Measurements from ENCODE around the gene ADAMTS14. TPM values are rescaled to one million over a fixed set of nuclear protein-coding genes. Genes with fewer than 3 reads are reported as not detected.

Gene ADAMTS14
- total RNA-seq, 1 experiment from 2014 or later: 2.1 TPM

DNA sequence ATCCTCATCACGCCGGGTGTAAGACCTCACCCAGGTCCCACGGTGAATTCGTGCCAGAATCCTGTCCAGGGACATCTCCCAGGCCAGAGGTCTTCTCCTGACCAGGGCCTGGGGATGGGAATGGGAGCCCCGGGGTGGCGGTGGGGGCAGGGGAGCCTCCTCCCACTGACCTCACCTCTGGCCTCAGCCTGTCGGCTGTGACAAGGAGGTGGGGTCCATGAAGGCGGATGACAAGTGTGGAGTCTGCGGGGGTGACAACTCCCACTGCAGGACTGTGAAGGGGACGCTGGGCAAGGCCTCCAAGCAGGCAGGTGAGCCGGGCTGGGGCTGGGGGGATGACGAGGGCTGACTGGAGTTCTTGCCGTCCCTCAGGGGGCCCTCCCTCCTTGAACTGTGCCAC lies 71.6 kb downstream of the ADAMTS14 start:
- ChIA-PET POLR2A (no interaction called here), CTCF (no interaction called here)
- Mint-ChIP-seq H3K9me3 (peaks cover 7% of the 10 kb centered on the region), H3K36me3 (0 out of 2 replicates have a peak, but pooled peaks cover 3% of the 10 kb centered on the region), H3K27me3 (ENCODE audit: low read depth) (no peaks in the 10 kb centered on the region), H3K27ac (no peak overlapping the region), H3K4me3 (no peak overlapping the region), H3K4me1 (0 out of 2 replicates have a peak, but pooled peaks cover 2% of the 10 kb centered on the region)
- no peak for DNase-seq (ENCODE audit: low spot score)
- no peak for ATAC-seq
- TF ChIP-seq, protein P1, sequence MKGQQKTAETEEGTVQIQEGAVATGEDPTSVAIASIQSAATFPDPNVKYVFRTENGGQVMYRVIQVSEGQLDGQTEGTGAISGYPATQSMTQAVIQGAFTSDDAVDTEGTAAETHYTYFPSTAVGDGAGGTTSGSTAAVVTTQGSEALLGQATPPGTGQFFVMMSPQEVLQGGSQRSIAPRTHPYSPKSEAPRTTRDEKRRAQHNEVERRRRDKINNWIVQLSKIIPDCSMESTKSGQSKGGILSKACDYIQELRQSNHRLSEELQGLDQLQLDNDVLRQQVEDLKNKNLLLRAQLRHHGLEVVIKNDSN (CRISPR knock-in tag; IDR thresholded peaks at IDR 0.05): no peak
- no peak for TF ChIP-seq ZNF121 (CRISPR knock-in tag; IDR thresholded peaks at IDR 0.05)
- no peak for TF ChIP-seq ZNF138 (CRISPR knock-in tag; conservative IDR thresholded peaks at IDR 0.05)
- TF ChIP-seq, protein P2, sequence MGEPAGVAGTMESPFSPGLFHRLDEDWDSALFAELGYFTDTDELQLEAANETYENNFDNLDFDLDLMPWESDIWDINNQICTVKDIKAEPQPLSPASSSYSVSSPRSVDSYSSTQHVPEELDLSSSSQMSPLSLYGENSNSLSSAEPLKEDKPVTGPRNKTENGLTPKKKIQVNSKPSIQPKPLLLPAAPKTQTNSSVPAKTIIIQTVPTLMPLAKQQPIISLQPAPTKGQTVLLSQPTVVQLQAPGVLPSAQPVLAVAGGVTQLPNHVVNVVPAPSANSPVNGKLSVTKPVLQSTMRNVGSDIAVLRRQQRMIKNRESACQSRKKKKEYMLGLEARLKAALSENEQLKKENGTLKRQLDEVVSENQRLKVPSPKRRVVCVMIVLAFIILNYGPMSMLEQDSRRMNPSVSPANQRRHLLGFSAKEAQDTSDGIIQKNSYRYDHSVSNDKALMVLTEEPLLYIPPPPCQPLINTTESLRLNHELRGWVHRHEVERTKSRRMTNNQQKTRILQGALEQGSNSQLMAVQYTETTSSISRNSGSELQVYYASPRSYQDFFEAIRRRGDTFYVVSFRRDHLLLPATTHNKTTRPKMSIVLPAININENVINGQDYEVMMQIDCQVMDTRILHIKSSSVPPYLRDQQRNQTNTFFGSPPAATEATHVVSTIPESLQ (CRISPR knock-in tag; IDR thresholded peaks at IDR 0.05): no peak
- no peak for TF ChIP-seq NFATC4 (CRISPR knock-in tag; IDR thresholded peaks at IDR 0.05)
- TF ChIP-seq, protein P3, sequence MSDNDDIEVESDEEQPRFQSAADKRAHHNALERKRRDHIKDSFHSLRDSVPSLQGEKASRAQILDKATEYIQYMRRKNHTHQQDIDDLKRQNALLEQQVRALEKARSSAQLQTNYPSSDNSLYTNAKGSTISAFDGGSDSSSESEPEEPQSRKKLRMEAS (CRISPR knock-in tag; IDR thresholded peaks at IDR 0.05): no peak
- TF ChIP-seq, protein P4, sequence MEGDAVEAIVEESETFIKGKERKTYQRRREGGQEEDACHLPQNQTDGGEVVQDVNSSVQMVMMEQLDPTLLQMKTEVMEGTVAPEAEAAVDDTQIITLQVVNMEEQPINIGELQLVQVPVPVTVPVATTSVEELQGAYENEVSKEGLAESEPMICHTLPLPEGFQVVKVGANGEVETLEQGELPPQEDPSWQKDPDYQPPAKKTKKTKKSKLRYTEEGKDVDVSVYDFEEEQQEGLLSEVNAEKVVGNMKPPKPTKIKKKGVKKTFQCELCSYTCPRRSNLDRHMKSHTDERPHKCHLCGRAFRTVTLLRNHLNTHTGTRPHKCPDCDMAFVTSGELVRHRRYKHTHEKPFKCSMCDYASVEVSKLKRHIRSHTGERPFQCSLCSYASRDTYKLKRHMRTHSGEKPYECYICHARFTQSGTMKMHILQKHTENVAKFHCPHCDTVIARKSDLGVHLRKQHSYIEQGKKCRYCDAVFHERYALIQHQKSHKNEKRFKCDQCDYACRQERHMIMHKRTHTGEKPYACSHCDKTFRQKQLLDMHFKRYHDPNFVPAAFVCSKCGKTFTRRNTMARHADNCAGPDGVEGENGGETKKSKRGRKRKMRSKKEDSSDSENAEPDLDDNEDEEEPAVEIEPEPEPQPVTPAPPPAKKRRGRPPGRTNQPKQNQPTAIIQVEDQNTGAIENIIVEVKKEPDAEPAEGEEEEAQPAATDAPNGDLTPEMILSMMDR (IDR thresholded peaks at IDR 0.05): no peak
- TF ChIP-seq ZNF423 (CRISPR knock-in tag; IDR thresholded peaks at IDR 0.05): no peak
- TF ChIP-seq SOX15 (CRISPR knock-in tag; IDR thresholded peaks at IDR 0.05): no peak
- TF ChIP-seq RELA (CRISPR knock-in tag; IDR thresholded peaks at IDR 0.05; ENCODE audit: borderline replicate concordance): no peak
- TF ChIP-seq ESRRA (CRISPR knock-in tag; IDR thresholded peaks at IDR 0.05; ENCODE audit: borderline replicate concordance): no peak
- TF ChIP-seq, protein P5, sequence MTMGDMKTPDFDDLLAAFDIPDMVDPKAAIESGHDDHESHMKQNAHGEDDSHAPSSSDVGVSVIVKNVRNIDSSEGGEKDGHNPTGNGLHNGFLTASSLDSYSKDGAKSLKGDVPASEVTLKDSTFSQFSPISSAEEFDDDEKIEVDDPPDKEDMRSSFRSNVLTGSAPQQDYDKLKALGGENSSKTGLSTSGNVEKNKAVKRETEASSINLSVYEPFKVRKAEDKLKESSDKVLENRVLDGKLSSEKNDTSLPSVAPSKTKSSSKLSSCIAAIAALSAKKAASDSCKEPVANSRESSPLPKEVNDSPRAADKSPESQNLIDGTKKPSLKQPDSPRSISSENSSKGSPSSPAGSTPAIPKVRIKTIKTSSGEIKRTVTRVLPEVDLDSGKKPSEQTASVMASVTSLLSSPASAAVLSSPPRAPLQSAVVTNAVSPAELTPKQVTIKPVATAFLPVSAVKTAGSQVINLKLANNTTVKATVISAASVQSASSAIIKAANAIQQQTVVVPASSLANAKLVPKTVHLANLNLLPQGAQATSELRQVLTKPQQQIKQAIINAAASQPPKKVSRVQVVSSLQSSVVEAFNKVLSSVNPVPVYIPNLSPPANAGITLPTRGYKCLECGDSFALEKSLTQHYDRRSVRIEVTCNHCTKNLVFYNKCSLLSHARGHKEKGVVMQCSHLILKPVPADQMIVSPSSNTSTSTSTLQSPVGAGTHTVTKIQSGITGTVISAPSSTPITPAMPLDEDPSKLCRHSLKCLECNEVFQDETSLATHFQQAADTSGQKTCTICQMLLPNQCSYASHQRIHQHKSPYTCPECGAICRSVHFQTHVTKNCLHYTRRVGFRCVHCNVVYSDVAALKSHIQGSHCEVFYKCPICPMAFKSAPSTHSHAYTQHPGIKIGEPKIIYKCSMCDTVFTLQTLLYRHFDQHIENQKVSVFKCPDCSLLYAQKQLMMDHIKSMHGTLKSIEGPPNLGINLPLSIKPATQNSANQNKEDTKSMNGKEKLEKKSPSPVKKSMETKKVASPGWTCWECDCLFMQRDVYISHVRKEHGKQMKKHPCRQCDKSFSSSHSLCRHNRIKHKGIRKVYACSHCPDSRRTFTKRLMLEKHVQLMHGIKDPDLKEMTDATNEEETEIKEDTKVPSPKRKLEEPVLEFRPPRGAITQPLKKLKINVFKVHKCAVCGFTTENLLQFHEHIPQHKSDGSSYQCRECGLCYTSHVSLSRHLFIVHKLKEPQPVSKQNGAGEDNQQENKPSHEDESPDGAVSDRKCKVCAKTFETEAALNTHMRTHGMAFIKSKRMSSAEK (CRISPR knock-in tag; IDR thresholded peaks at IDR 0.05; ENCODE audit: borderline replicate concordance): no peak
- no peak for TF ChIP-seq SMAD3 (CRISPR knock-in tag; IDR thresholded peaks at IDR 0.05; ENCODE audit: borderline replicate concordance)
- TF ChIP-seq, protein P6, sequence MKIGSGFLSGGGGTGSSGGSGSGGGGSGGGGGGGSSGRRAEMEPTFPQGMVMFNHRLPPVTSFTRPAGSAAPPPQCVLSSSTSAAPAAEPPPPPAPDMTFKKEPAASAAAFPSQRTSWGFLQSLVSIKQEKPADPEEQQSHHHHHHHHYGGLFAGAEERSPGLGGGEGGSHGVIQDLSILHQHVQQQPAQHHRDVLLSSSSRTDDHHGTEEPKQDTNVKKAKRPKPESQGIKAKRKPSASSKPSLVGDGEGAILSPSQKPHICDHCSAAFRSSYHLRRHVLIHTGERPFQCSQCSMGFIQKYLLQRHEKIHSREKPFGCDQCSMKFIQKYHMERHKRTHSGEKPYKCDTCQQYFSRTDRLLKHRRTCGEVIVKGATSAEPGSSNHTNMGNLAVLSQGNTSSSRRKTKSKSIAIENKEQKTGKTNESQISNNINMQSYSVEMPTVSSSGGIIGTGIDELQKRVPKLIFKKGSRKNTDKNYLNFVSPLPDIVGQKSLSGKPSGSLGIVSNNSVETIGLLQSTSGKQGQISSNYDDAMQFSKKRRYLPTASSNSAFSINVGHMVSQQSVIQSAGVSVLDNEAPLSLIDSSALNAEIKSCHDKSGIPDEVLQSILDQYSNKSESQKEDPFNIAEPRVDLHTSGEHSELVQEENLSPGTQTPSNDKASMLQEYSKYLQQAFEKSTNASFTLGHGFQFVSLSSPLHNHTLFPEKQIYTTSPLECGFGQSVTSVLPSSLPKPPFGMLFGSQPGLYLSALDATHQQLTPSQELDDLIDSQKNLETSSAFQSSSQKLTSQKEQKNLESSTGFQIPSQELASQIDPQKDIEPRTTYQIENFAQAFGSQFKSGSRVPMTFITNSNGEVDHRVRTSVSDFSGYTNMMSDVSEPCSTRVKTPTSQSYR (CRISPR knock-in tag; IDR thresholded peaks at IDR 0.05): no peak
- TF ChIP-seq, protein P7, sequence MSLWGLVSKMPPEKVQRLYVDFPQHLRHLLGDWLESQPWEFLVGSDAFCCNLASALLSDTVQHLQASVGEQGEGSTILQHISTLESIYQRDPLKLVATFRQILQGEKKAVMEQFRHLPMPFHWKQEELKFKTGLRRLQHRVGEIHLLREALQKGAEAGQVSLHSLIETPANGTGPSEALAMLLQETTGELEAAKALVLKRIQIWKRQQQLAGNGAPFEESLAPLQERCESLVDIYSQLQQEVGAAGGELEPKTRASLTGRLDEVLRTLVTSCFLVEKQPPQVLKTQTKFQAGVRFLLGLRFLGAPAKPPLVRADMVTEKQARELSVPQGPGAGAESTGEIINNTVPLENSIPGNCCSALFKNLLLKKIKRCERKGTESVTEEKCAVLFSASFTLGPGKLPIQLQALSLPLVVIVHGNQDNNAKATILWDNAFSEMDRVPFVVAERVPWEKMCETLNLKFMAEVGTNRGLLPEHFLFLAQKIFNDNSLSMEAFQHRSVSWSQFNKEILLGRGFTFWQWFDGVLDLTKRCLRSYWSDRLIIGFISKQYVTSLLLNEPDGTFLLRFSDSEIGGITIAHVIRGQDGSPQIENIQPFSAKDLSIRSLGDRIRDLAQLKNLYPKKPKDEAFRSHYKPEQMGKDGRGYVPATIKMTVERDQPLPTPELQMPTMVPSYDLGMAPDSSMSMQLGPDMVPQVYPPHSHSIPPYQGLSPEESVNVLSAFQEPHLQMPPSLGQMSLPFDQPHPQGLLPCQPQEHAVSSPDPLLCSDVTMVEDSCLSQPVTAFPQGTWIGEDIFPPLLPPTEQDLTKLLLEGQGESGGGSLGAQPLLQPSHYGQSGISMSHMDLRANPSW (CRISPR knock-in tag; conservative IDR thresholded peaks at IDR 0.05; ENCODE audit: low read depth): no peak

Data from WTC11 (cell line).